RWPE2 (cell line): ENCODE measurements around the gene SASH1.

Experiments used
- ATAC-seq: fragments of 200-7000 bp; cut with Tn5 transposase; 3 replicates; pipeline ENCODE4 v1.9.1; 2021; ENCODE audit warnings: low read depth
- DNase-seq: peaks from one replicate; pipeline ENCODE4 v3.0.0-alpha.2; 2020; ENCODE audit warnings: low spot score
- H3K27ac ChIP-seq: fragments of 450-650 bp; 2 replicates; pipeline ENCODE4 v1.5.1; 2017; ENCODE audit warnings: mild to moderate bottlenecking; ENCODE audit not compliant: poor library complexity, severe bottlenecking
- H3K27me3 ChIP-seq: fragments of 250-450 bp; sonication (Bioruptor Pico); 2 replicates; pipeline ENCODE4 v1.5.1; 2021; ENCODE audit warnings: mild to moderate bottlenecking, moderate library complexity; ENCODE audit not compliant: insufficient read depth, poor library complexity, severe bottlenecking
- H3K36me3 ChIP-seq: fragments of 250-450 bp; sonication (Bioruptor Pico); 2 replicates; pipeline ENCODE4 v1.5.1; 2020; ENCODE audit warnings: low read depth, mild to moderate bottlenecking, moderate library complexity
- H3K4me1 ChIP-seq: fragments of 250-450 bp; sonication (Bioruptor Pico); 2 replicates; pipeline ENCODE4 v1.5.1; 2021; ENCODE audit warnings: mild to moderate bottlenecking, moderate library complexity; ENCODE audit not compliant: insufficient read depth, poor library complexity, severe bottlenecking
- H3K4me3 ChIP-seq: fragments of 250-450 bp; sonication (Bioruptor Pico); 2 replicates; pipeline ENCODE4 v1.5.1; 2021; ENCODE audit warnings: mild to moderate bottlenecking, moderate library complexity; ENCODE audit not compliant: severe bottlenecking
- H3K9me3 ChIP-seq: fragments of 250-450 bp; sonication (Bioruptor Pico); 2 replicates; pipeline ENCODE4 v1.5.1; 2021; ENCODE audit warnings: mild to moderate bottlenecking, moderate library complexity; ENCODE audit not compliant: severe bottlenecking
- TF ChIP-seq, protein P1 (sequence below): fragments of 450-650 bp; IDR thresholded peaks from one replicate; pipeline ENCODE4 v1.5.1; 2017; ENCODE audit warnings: mild to moderate bottlenecking, moderate library complexity; ENCODE audit not compliant: poor library complexity, severe bottlenecking

Gene SASH1

DNA sequence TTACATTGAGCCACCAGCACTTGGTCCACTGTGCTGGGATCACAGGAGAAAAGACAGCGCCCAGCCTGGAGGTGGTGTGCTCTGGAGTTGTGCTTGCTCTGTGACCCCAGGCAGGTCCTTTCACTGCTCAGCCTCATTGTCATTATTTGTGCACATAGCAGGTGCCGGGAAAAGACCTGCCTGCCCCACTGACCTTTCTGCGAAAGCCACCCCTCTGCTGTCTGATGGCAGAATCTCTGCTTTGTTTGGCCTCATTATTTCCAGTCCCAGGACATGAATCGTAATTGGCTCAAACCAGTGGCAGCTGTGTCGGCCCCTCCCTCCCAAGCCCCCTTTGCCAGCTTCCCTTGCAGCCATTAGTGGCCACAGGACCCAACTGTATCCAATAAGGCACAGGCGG, 219.0 kb downstream of the SASH1 start:
- H3K4me3 ChIP-seq: no peak overlapping the region
- H3K9me3 ChIP-seq: no peaks in the 10 kb centered on the region
- DNase-seq: no peak
- no peak overlapping the region for H3K27ac ChIP-seq
- H3K4me1 ChIP-seq: peaks cover 9% of the 10 kb centered on the region
- no peak for ATAC-seq
- TF ChIP-seq, protein P1, sequence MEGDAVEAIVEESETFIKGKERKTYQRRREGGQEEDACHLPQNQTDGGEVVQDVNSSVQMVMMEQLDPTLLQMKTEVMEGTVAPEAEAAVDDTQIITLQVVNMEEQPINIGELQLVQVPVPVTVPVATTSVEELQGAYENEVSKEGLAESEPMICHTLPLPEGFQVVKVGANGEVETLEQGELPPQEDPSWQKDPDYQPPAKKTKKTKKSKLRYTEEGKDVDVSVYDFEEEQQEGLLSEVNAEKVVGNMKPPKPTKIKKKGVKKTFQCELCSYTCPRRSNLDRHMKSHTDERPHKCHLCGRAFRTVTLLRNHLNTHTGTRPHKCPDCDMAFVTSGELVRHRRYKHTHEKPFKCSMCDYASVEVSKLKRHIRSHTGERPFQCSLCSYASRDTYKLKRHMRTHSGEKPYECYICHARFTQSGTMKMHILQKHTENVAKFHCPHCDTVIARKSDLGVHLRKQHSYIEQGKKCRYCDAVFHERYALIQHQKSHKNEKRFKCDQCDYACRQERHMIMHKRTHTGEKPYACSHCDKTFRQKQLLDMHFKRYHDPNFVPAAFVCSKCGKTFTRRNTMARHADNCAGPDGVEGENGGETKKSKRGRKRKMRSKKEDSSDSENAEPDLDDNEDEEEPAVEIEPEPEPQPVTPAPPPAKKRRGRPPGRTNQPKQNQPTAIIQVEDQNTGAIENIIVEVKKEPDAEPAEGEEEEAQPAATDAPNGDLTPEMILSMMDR: no peak
- H3K36me3 ChIP-seq: no peaks in the 10 kb centered on the region
- no peaks in the 10 kb centered on the region for H3K27me3 ChIP-seq

DNA sequence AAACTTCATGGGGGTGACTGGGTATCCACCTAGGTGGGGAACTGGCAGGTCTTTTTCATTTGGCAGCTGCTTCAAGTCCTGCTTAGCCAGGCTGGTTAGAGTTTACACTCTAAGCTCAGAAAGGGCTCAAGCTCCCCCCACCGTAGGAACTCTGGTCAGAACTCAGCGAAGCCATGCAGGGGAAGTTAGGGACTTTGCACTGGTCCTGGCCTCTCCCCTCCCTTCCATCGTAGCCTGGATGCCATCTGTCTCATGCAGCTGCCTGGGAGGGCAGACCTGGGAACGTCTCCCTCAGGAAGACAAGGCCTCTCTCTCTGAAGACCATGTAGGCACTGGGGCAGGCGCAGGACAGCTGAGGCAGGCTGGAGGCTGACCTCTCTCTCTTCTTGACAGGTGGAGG, 220.4 kb downstream of the SASH1 start:
- ATAC-seq (no peak), DNase-seq (no peak)
- Histone ChIP-seq H3K27me3 (no peaks in the 10 kb centered on the region), H3K27ac (no peak overlapping the region), H3K9me3 (no peaks in the 10 kb centered on the region), H3K4me3 (no peak overlapping the region), H3K36me3 (no peaks in the 10 kb centered on the region), H3K4me1 (peaks cover 10% of the 10 kb centered on the region)
- TF ChIP-seq, protein P1: no peak

DNA sequence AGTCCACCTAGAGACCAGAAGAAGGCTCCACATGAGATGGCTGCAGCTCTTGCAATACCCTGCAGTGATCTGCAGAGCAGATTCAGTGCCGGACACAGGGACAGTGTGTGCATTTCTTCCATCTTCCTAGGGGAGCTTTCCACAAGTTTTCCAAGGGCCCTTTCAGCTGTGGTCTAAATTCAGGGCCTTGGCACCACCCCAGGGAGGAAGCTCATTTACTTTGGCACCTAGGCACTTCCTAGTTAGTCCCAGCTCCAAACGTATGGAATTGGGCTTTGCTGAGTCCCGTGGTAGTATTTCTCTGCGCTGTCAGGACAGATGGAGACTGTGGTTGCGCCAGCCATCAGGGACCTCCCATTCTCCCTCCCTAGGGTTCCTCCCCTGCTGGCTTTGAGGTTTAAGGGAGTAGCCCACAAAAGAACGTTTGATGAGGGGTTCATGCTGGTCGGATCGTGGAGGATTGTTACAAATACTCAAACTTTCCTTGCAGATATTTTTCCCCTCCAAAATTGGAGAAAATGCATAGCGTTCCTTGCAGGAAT, 221.9 kb downstream of the SASH1 start:
- TF ChIP-seq, protein P1: no peak
- H3K27ac ChIP-seq: no peak overlapping the region
- no peak for DNase-seq
- no peaks in the 10 kb centered on the region for H3K27me3 ChIP-seq
- peaks cover 10% of the 10 kb centered on the region for H3K4me1 ChIP-seq
- H3K4me3 ChIP-seq: no peak overlapping the region
- no peak for ATAC-seq
- H3K36me3 ChIP-seq: no peaks in the 10 kb centered on the region
- no peaks in the 10 kb centered on the region for H3K9me3 ChIP-seq

DNA sequence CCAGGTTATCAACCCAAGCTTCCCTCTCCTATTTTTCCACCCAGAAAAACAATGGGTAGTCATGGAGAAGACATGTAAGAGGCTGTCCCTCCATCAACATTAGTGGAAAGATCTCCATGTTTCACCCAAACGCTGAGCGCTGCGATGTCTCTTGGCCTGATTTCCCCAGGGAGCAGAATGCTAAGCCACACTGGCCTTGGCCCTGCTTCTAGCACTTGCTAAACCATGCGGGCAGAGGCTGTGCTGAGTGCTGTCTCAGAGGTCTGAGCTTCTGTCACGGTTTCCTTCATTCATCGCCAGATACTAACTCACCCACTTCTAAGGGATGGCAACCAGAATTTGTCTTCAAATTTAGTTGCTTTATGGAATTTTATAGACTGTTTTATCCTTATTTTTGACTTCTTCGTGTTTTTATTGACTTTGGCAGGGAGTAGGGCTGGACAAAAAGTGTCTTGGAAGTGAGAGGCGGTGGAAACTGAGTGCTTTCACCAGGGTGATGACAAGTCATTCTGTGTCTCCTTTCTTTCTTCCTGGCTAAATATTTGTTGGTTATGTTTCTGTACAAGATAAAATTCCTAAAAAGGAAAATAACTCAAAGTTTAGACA, 222.8 kb downstream of the SASH1 start:
- ATAC-seq (no peak), DNase-seq (no peak)
- Histone ChIP-seq H3K27me3 (no peaks in the 10 kb centered on the region), H3K9me3 (no peaks in the 10 kb centered on the region), H3K4me3 (no peak overlapping the region), H3K27ac (no peak overlapping the region), H3K4me1 (peaks cover 10% of the 10 kb centered on the region), H3K36me3 (no peaks in the 10 kb centered on the region)
- TF ChIP-seq, protein P1: no peak

DNA sequence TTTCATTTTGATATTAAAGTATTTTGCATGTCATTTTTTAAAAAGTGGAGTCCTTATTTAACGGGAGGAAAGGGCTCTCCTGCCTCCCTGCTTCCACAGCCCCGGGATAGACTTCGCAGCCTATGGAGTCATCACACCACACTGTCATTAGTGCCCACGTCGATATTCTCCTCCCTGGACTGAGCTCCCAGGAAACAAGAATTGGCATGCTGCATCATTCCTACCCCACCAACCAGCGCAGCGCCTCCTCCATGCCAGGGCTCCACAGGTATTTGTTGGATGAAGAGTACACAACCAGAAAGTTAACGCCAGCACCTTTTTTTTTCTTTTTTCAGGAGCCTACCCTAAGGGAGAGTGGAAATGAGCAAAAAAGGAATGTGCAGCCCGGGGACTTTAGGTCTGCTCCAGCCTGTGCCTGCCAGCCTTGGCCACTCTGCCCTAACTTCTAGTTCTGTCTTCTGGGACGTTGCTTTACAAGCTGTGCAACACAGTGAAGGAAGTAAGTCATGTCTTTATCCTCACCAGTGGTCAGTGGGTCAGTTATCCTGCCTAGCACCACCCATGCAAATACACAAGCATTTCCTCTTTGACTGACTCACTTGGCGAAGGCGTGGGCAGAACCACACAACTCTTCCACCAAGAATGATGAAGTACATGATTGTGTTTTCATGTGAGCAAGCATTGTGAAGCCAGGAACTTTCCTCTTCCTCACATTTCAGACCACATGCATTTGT, 223.5 kb downstream of the SASH1 start:
- peak; percentile 86 for ATAC-seq
- TF ChIP-seq, protein P1: no peak
- peaks cover 10% of the 10 kb centered on the region for H3K4me1 ChIP-seq
- H3K27ac ChIP-seq: peak overlapping the region; percentile 5
- H3K27me3 ChIP-seq: no peaks in the 10 kb centered on the region
- no peaks in the 10 kb centered on the region for H3K9me3 ChIP-seq
- H3K4me3 ChIP-seq: no peak overlapping the region
- H3K36me3 ChIP-seq: no peaks in the 10 kb centered on the region
- no peak for DNase-seq
